ENCODE measurements around the gene NR2E1. TPM values are rescaled to one million over a fixed set of nuclear protein-coding genes. Genes with fewer than 3 reads are reported as not detected.

The NR2E1 gene
- total RNA-seq, 1 donor from 2014 or later = not detected

- no peak for ATAC-seq
- H3K9me3 ChIP-seq = no peaks in the 10 kb centered on the region
- no peak overlapping the region for H3K27ac ChIP-seq
- no peak for DNase-seq
- intact Hi-C loops (cut with DNase I) = no loop called here
- no peak for TF ChIP-seq CTCF (IDR thresholded peaks at IDR 0.05)
- H3K36me3 ChIP-seq = no peaks in the 10 kb centered on the region
- peaks cover 10% of the 10 kb centered on the region for H3K4me1 ChIP-seq
- no peak overlapping the region for H3K4me3 ChIP-seq
- H3K27me3 ChIP-seq = peaks cover 99% of the 10 kb centered on the region
These were observed 8.9 kb upstream of the NR2E1 start for GRCh38 chr6:108156938-108157233.

GRCh38 chr6:108157234-108157980 lies 8.4 kb upstream of the NR2E1 start:
- Histone ChIP-seq H3K27ac (no peak overlapping the region), H3K4me3 (peak overlapping the region; percentile 19), H3K36me3 (no peaks in the 10 kb centered on the region), H3K9me3 (no peaks in the 10 kb centered on the region), H3K4me1 (peaks cover 10% of the 10 kb centered on the region), H3K27me3 (peaks cover 99% of the 10 kb centered on the region)
- ATAC-seq (no peak), DNase-seq (no peak)
- intact Hi-C loops (cut with DNase I) = no loop called here
- TF ChIP-seq CTCF (IDR thresholded peaks at IDR 0.05) = no peak

- peaks cover 99% of the 10 kb centered on the region for H3K27me3 ChIP-seq
These were observed 7.8 kb upstream of the NR2E1 start for GRCh38 chr6:108157981-108158525.

DNA sequence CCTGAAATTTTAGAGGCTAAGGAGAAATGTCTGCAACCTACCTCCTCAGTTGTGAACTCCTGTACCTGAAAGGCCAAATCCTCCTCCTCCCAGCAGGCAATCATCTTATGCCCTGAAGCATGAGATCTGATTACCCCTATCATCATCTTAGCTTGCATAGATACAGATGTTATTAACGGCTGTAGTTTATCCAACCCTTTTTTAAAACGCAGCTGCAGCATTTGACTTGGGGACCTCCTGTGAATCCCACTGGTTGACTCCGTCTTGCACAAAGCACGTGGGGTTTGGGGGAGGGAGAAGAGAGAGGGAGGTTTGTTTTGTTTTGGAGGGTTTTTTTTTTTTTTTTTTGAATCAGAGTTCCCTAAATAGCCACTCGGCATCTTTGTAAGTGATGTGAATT lies 5.8 kb upstream of the NR2E1 start:
- no peak for TF ChIP-seq CTCF (IDR thresholded peaks at IDR 0.05)

More at GRCh38 chr6:108157981-108158525, 7.8 kb upstream of the NR2E1 start:
- Histone ChIP-seq H3K4me1 (peaks cover 10% of the 10 kb centered on the region), H3K36me3 (no peaks in the 10 kb centered on the region), H3K9me3 (no peaks in the 10 kb centered on the region), H3K27ac (no peak overlapping the region), H3K4me3 (peak overlapping the region; percentile 19)
- intact Hi-C loops (cut with DNase I) = no loop called here
- no peak for TF ChIP-seq CTCF (IDR thresholded peaks at IDR 0.05)
- DNase-seq (no peak), ATAC-seq (no peak)

GRCh38 chr6:108161724-108162282 lies 4.0 kb upstream of the NR2E1 start:
- peaks cover 33% of the 10 kb centered on the region for H3K4me1 ChIP-seq
- no peak overlapping the region for H3K4me3 ChIP-seq
- no peak for ATAC-seq
- no peaks in the 10 kb centered on the region for H3K36me3 ChIP-seq
- no peak for TF ChIP-seq CTCF (IDR thresholded peaks at IDR 0.05)
- no peak overlapping the region for H3K27ac ChIP-seq
- peaks cover 99% of the 10 kb centered on the region for H3K27me3 ChIP-seq
- no peak for DNase-seq
- intact Hi-C loops (cut with DNase I) = no loop called here
- H3K9me3 ChIP-seq = no peaks in the 10 kb centered on the region

More for the DNA sequence above, 5.8 kb upstream of the NR2E1 start:
- H3K9me3 ChIP-seq = no peaks in the 10 kb centered on the region
- H3K27ac ChIP-seq = no peak overlapping the region
- intact Hi-C loops (cut with DNase I) = no loop called here
- H3K4me3 ChIP-seq = no peak overlapping the region
- no peaks in the 10 kb centered on the region for H3K36me3 ChIP-seq
- peaks cover 16% of the 10 kb centered on the region for H3K4me1 ChIP-seq
- DNase-seq = no peak
- ATAC-seq = no peak
- peaks cover 99% of the 10 kb centered on the region for H3K27me3 ChIP-seq
